Hepatic stellate cell (primary cell): ENCODE data around the gene SELENOP.
"Not testable (repeated sequence)": the region's sequence is repeated elsewhere in the genome, so short reads cannot be mapped to it uniquely, and the experiment has no call there.

Experiments used
- DNase-seq: peaks from one replicate; pipeline ENCODE4 v3.0.0; 2011; ENCODE audit warnings: low spot score

The SELENOP gene

GRCh38 chr5:42811591-42812446 lies at the start of gene SELENOP:
Gene SELENOP, minus strand, starts transcription at chr5:42811892. Its CDS starts 3,539 bp downstream, at chr5:42808353.
- DNase-seq = no peak

GRCh38 chr5:42858687-42859086 lies 47.0 kb upstream of the SELENOP start:
- no peak for DNase-seq

GRCh38 chr5:42858031-42858643 lies 46.4 kb upstream of the SELENOP start:
- DNase-seq = no peak

GRCh38 chr5:42855811-42856210 lies 44.1 kb upstream of the SELENOP start:
- no peak for DNase-seq

DNA sequence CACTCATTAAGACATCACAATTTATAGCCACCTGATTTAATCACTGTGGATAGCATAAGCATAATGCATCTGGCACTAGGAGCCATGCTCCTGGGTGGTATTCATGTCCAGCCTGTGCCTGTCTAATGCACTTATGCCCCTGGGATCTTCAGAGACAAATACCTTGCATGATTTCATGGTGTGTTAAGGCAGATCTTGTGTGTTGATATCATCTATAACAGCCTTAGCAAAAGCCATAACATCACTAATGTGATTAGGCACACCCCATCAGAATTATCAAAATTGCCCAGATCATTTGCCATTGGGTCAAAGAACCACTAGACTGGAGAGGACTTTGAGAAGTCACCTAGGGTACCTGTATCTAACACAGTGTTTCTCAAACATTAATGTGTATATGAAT lies 43.7 kb upstream of the SELENOP start:
- no peak for DNase-seq

DNA sequence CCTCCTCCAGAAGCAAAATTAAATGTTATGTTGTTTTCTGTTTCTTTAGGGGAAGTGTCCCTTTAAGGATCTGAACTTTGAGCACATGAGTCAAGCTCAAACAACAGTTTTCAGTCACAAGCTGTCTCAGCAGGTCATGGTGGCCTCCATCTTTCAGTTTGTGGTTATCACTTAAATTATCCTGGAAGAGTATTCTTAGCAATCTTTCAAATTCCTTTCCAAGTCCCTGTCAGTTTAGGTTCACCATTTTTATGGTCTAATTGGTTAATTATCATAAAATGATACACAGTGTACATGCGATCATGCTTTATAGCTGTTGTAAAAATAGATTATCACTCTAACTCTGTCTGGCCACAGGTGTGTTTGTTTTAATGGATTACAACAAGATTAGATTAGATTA lies 43.1 kb upstream of the SELENOP start:
- no peak for DNase-seq

DNA sequence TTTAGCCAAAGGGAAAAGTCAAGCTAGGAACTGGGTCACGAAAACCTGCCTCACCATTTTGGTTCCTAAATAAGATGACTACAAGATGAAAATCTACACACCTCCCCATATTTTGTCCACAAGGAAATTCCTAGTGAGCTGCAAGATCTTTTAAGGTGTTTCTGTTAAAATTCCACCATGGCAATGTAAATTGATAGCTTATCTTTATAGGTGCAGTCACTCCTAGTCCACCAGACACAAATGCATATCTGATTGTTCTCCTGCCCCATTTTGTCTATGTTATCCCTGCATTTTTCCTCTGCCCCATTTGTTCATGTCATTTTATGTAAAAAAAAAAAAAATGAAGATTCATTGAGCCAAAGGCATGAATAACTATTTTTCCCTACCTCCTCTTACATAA lies 41.1 kb upstream of the SELENOP start:
- no peak for DNase-seq

GRCh38 chr5:42851481-42851880 lies 39.8 kb upstream of the SELENOP start:
- DNase-seq = no peak

DNA sequence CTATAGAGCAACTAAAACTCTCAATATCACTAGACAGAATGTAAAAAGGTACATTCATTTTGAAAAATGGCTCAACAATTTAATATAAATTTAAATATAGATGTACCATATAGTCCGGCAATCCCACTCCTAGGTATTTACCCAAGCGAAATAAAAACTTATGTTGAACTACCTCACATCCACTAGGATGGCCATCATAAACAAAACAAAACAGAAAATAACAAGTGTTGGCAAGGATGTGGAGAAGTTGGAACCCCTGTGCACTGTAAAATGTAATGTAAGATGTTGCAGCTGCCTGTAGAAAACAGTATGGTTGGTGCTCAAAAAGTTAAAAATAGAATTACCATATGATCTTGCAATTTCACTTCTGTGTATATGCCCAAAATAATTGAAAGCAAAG lies 36.9 kb upstream of the SELENOP start:
- DNase-seq = no peak

DNA sequence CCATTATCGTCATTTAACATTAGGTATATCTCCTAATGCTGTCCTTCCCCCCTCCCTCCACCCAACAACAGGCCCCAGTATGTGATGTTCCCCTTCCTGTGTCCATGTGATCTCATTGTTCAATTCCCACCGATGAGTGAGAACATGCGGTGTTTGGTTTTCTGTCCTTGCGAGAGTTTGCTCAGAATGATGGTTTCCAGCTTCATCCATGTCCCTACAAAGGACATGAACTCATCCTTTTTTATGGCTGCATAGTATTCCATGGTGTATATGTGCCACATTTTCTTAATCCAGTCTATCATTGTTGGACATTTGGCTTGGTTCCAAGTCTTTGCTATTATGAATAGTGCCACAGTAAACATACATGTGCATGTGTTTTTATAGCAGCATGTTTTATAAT lies 32.7 kb upstream of the SELENOP start:
- DNase-seq = not testable (repeated sequence)

DNA sequence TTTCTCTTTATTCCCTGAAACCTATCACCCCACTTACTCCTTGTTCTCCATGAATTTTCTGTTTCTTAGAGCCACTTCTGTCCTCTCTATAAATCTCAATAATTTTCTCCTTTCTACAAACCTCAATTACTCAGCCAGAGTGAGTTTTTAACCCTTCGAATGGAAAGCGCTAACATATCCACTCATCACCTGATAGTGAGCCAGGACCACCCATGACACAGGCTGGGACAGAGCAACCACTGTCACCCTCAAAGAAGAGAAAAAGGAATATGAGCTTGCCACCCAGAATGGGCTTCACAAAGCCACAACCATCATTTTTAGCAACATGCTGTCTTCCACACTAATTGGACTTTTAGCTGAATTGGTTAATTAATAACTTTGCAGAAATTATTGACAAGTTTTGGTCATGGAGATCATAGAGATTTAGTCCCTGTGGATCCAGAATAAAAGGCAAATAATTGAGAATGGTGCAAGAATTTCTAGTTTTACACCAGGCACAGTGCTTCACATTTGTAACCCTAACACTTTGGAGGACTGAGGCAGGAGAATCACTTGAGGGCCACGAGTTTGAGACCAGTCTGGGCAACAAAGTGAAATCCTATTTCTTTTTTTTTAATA lies 32.1 kb upstream of the SELENOP start:
- DNase-seq = no peak

DNA sequence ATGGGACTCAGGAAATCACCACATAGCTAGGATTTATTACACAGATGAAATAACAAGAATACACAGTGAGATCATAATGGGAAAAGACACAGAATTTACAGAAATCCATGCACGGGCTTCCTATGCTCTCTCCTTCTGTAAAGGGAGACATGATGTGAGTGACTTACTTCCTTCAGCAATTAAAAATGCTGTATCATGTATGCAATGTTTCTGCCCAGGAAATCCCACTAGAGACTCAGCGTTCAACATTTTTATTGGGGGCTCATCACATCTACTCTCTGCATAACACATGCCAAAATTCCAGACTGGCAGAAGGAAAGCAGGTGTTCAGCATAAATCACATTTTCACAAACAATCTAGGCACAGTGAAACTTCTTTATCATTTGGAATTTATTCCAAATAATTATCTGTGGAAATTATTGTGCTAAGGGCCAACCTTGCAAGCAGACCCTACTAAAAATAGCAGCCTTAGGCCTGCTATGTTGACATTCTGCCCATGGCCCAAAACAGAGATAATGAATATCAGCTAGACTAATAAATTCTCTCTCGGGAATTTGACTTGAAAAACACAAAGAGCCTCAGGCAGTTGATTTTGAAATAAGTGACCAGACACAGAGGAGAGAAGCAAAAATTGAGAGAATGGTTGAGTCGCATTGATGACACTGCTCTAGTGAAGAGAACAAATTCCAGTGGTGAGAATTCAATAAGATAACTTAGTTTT lies 31.4 kb upstream of the SELENOP start:
- no peak for DNase-seq

DNA sequence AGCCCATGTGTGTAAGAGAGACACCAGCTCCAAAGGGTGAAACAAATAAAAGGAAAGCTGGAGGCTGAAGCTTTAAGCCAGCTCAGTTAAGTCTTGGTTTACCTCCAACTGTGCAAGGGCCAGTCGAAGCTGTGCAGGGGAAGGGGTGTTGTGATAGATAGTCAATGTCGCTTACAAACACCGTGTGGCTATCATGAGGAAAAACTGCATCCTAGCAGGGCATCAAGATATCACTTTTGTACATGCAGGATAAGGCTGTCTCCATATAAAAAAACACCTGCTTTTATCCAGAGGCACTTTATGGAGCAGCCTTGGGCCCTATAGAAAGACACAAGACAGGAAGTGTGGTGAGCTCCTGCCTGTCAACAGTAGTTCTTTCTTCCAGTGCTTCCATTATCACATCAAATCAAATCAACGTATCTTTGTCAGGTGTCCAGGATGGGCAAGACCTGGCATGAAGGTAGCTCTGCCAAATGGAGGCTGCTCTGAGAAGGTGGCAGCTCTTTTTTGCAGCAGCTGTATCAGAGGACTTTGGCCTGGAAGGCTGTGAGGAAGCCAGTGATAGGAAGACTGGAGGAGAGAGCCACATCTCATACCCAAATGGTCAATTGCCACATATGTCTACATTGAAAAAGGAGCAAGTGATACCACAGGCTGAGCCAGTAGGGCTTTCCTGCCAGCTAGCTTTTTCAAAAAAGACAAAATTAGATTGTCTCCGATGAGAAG lies 29.3 kb upstream of the SELENOP start:
- DNase-seq = no peak

DNA sequence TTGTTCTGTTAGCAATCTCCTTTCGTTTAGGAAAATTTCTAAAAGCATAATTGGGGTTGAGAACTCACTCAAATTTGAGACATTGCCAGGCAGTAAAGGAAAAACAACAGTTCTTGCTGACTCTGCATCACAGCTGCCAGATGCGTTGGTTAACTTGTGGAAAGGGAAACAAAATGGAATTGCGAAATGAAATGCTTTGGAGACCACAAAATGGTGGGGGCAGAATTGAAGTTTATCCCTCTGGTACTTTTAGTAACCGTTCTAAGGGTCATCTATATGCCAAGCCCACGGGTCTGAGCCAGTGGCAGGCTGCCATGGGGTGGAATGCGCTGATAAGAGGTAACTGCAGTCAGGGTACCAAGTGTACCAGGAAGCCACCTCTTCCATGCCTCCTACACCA lies 28.6 kb upstream of the SELENOP start:
- DNase-seq = peak; percentile 4

DNA sequence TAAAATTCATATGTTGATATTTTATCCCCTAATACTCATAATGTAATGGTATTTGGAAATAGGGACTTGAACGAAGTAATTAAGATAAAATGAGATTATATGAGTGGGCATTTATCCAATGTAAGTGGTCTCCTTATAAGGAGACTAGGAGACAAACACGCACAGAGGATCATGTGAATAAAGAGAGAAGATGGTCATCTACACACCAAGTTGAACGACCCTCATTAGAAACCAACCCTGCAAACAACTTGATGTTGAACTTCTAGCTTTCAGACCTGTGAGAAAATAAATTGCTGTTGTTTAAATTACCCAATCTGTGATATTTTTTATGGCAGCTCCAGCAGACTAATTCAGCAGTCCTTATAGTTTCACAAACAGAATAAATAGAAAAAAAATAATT lies 27.5 kb upstream of the SELENOP start:
- no peak for DNase-seq

DNA sequence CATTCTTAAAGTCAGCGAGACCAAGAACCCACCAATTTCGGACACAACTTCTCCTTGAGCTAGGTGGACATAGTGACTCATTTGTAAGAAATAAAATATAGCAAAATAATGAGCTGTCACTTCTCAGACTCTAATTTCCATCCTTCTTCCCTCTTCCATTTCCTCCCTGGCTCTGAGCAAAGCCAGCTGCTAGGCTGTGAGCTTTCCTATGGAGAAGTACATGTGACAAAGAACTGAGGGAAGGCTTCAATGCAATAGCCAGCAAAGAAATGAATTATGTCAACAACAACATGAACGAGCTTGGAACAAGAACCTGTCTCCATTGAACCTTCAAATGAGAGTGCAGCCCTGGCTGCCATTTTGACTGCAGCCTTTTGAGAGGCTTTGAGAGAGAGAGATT lies 25.9 kb upstream of the SELENOP start:
- no peak for DNase-seq

- DNase-seq = no peak
Observed at GRCh38 chr5:42836070-42836769, 24.5 kb upstream of the SELENOP start.

DNA sequence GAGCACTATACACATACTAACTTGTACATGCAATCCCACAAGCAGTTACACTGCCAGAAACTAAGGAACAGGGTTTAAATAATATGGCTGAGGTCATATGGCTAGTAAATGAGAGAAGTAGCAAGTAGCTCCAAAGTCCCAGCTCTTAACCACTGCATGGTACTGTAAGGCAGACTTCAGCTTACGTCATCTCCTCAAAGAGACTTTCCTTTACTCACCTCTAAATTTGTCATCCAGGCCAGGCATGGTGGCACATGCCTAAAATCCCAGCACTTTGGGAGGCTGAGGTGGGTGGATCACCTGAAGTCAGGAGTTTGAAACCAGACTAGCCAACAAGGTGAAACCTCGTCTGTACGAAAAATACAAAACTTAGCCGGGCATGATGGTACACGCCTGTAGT lies 20.4 kb upstream of the SELENOP start:
- no peak for DNase-seq

DNA sequence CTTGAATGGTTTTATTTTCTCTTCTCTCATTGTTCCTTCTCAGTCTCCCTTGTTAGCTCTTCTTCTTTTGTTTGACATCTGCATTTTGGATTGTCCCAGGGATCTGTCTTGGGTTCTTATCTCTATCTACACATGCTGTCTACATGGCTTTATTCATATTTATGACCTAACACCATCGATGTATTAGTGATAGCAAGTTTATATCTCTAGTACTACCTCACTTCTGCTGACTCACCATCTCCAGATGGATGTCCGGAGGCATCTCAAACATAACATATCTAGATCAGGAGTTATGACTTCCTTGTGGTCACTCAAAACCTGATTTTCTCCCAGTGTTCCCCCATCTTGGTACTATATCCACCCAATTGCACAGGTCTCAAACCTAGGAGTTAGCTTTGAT lies 19.2 kb upstream of the SELENOP start:
- no peak for DNase-seq

- DNase-seq = no peak
Observed at GRCh38 chr5:42828671-42829070, 17.0 kb upstream of the SELENOP start.
